ENCODE measurements around the gene SPCS1.
"Not testable (repeated sequence)": the region's sequence is repeated elsewhere in the genome, so short reads cannot be mapped to it uniquely, and the experiment has no call there.

The SPCS1 gene

GRCh38 chr3:52695798-52696671, 9.9 kb upstream of the SPCS1 start:
- DNase-seq = no peak

GRCh38 chr3:52696830-52697631, 8.9 kb upstream of the SPCS1 start:
- no peak for DNase-seq

- no peak for DNase-seq
Measured at GRCh38 chr3:52697632-52697965, 8.3 kb upstream of the SPCS1 start.

GRCh38 chr3:52703341-52703740, 2.6 kb upstream of the SPCS1 start:
- DNase-seq = no peak

- DNase-seq = no peak
Measured at GRCh38 chr3:52704611-52705437, 1.1 kb upstream of the SPCS1 start.

GRCh38 chr3:52705438-52705687, 543 bp upstream of the SPCS1 start:
- DNase-seq = no peak

GRCh38 chr3:52707585-52707984, 1.7 kb downstream of the SPCS1 start:
- DNase-seq = no peak

- DNase-seq = no peak
Measured at GRCh38 chr3:52710512-52710911, 4.6 kb downstream of the SPCS1 start.

GRCh38 chr3:52712291-52713212, 6.6 kb downstream of the SPCS1 start:
- no peak for DNase-seq

GRCh38 chr3:52714335-52715302, 8.7 kb downstream of the SPCS1 start:
- no peak for DNase-seq

- DNase-seq = no peak
Measured at GRCh38 chr3:52715714-52716305, 9.9 kb downstream of the SPCS1 start.

GRCh38 chr3:52719618-52720017, 13.7 kb downstream of the SPCS1 start:
- DNase-seq = no peak

GRCh38 chr3:52721002-52721729, 15.3 kb downstream of the SPCS1 start:
- no peak for DNase-seq

- no peak for DNase-seq
Measured at GRCh38 chr3:52721730-52722008, 15.8 kb downstream of the SPCS1 start.

- no peak for DNase-seq
Measured at GRCh38 chr3:52722491-52722890, 16.6 kb downstream of the SPCS1 start.

- DNase-seq = no peak
Measured at GRCh38 chr3:52723935-52724334, 18.0 kb downstream of the SPCS1 start.

GRCh38 chr3:52724511-52724910, 18.6 kb downstream of the SPCS1 start:
- DNase-seq = no peak

- DNase-seq = not testable (repeated sequence)
Measured at GRCh38 chr3:52728753-52729152, 22.8 kb downstream of the SPCS1 start.

GRCh38 chr3:52730681-52731080, 24.8 kb downstream of the SPCS1 start:
- DNase-seq = no peak

- DNase-seq = no peak
Measured at GRCh38 chr3:52731590-52731989, 25.7 kb downstream of the SPCS1 start.

All from NCI-H2081 treated with DMSO at 0.1 percent for 48 hours (cell line).